Parathyroid adenoma (tissue), 2 donors: ENCODE data around the gene TMEM217.
A peak's percentile ranks its signal among the peaks of the same experiment; 100 is the strongest.

Experiments used
- H2AFZ ChIP-seq: fragments of 300-600 bp; sonication (generic); one replicate; pipeline ENCODE4 v1.7.0; 2017; ENCODE audit warnings: antibody characterized with exemption, mild to moderate bottlenecking
- H3K27ac ChIP-seq: fragments of 300-600 bp; sonication (generic); one replicate; pipeline ENCODE4 v1.7.0; 2017
- H3K27me3 ChIP-seq: fragments of 300-600 bp; sonication (generic); one replicate; pipeline ENCODE4 v1.7.0; 2017; ENCODE audit warnings: low read length; ENCODE audit not compliant: control insufficient read depth, insufficient read depth
- H3K36me3 ChIP-seq: fragments of 300-600 bp; sonication (generic); one replicate; pipeline ENCODE4 v1.7.0; 2017; ENCODE audit warnings: low read length; ENCODE audit not compliant: control insufficient read depth, insufficient read depth
- H3K4me1 ChIP-seq: fragments of 300-600 bp; sonication (generic); one replicate; pipeline ENCODE4 v1.7.0; 2017; ENCODE audit warnings: control low read depth
- H3K4me2 ChIP-seq: fragments of 300-600 bp; sonication (generic); one replicate; pipeline ENCODE4 v1.7.0; 2017; ENCODE audit warnings: low read length
- H3K4me3 ChIP-seq: fragments of 300-600 bp; sonication (generic); one replicate; pipeline ENCODE4 v1.7.0; 2017; ENCODE audit warnings: low read depth, low read length
- H3K79me2 ChIP-seq: fragments of 300-600 bp; sonication (generic); one replicate; pipeline ENCODE4 v1.7.0; 2017; ENCODE audit warnings: control low read depth
- H3K9ac ChIP-seq: fragments of 300-600 bp; sonication (generic); one replicate; pipeline ENCODE4 v1.7.0; 2017; ENCODE audit warnings: mild to moderate bottlenecking
- H3K9me3 ChIP-seq: fragments of 300-600 bp; sonication (generic); one replicate; pipeline ENCODE4 v1.7.0; 2017; ENCODE audit warnings: low read length; ENCODE audit not compliant: control insufficient read depth
- CTCF ChIP-seq: fragments of 300-600 bp; sonication (generic); IDR thresholded peaks from one replicate; pipeline ENCODE4 v1.7.0; 2017; ENCODE audit warnings: antibody characterized with exemption, mild to moderate bottlenecking
- donor health status: primary hyperparathyroidism.

TMEM217 gene

GRCh38 chr6:37241775-37242428, 16.0 kb downstream of the TMEM217 start:
- Histone ChIP-seq H3K4me2 (peak overlapping the region; percentile 49), H3K79me2 (no peaks in the 10 kb centered on the region), H3K4me3 (no peak overlapping the region), H3K27ac (peak overlapping the region; percentile 25), H3K4me1 (peaks cover 9% of the 10 kb centered on the region), H3K36me3 (no peaks in the 10 kb centered on the region), H2AFZ (peak overlapping the region; percentile 64), H3K9ac (no peak overlapping the region), H3K27me3 (no peaks in the 10 kb centered on the region), H3K9me3 (no peaks in the 10 kb centered on the region)
- no peak for TF ChIP-seq CTCF

GRCh38 chr6:37241131-37241530, 16.8 kb downstream of the TMEM217 start:
- no peaks in the 10 kb centered on the region for H3K79me2 ChIP-seq
- no peak overlapping the region for H3K4me3 ChIP-seq
- H3K27ac ChIP-seq = no peak overlapping the region
- H3K9ac ChIP-seq = no peak overlapping the region
- TF ChIP-seq CTCF = no peak
- H3K27me3 ChIP-seq = no peaks in the 10 kb centered on the region
- no peak overlapping the region for H3K4me2 ChIP-seq
- no peak overlapping the region for H2AFZ ChIP-seq
- no peaks in the 10 kb centered on the region for H3K9me3 ChIP-seq
- no peaks in the 10 kb centered on the region for H3K36me3 ChIP-seq
- peaks cover 9% of the 10 kb centered on the region for H3K4me1 ChIP-seq

- Histone ChIP-seq H3K27me3 (no peaks in the 10 kb centered on the region), H2AFZ (peak overlapping the region; percentile 44), H3K9me3 (no peaks in the 10 kb centered on the region), H3K4me1 (peaks cover 9% of the 10 kb centered on the region), H3K4me3 (no peak overlapping the region), H3K4me2 (no peak overlapping the region), H3K79me2 (no peaks in the 10 kb centered on the region), H3K27ac (no peak overlapping the region), H3K9ac (no peak overlapping the region), H3K36me3 (no peaks in the 10 kb centered on the region)
- no peak for TF ChIP-seq CTCF
Observed at GRCh38 chr6:37239950-37240713, 17.8 kb downstream of the TMEM217 start.

- H3K27ac ChIP-seq = no peak overlapping the region
- H3K36me3 ChIP-seq = no peaks in the 10 kb centered on the region
- H3K4me2 ChIP-seq = no peak overlapping the region
- no peak overlapping the region for H2AFZ ChIP-seq
- H3K4me3 ChIP-seq = no peak overlapping the region
- no peak for TF ChIP-seq CTCF
- no peaks in the 10 kb centered on the region for H3K27me3 ChIP-seq
- H3K9ac ChIP-seq = no peak overlapping the region
- H3K79me2 ChIP-seq = no peaks in the 10 kb centered on the region
- no peaks in the 10 kb centered on the region for H3K9me3 ChIP-seq
- peaks cover 5% of the 10 kb centered on the region for H3K4me1 ChIP-seq
Observed at GRCh38 chr6:37239526-37239925, 18.4 kb downstream of the TMEM217 start.
